Measurements from ENCODE around the gene TMEM72.

DNA sequence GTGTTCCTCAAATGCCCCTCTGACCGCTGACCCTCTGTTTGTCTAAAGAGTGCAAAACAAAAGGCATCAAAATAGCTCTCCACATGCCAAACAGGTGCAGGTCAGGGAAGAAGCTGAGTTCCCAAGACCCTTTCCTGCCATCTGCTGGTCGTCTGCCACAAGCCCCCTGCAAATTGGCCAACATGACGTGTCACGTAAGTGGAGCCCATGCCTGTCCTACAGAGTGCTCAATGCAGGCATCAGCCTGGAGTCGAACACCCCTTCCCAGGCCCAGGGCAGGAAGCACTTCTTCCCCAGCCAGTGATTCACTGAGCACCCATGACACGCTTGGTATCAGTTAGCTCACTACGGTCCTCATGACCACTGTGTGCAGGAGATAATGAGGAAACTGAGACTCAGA is 14.1 kb downstream of the TMEM72 start:
- TF ChIP-seq POLR2A (IDR thresholded peaks at IDR 0.05; ENCODE audit: low read depth, low read length): no peak
- TF ChIP-seq POLR2AphosphoS5 (IDR thresholded peaks at IDR 0.05; ENCODE audit: low read depth, low read length): no peak
- no peak for TF ChIP-seq TAF1 (IDR thresholded peaks at IDR 0.05; ENCODE audit: low read depth, low read length)
- no peak for TF ChIP-seq SPI1 (IDR thresholded peaks at IDR 0.05; ENCODE audit: low read depth, low read length)
- TF ChIP-seq PAX5 (IDR thresholded peaks at IDR 0.05; ENCODE audit: insufficient read depth, low read length, severe bottlenecking): no peak
- TF ChIP-seq POU2F2 (IDR thresholded peaks at IDR 0.05; ENCODE audit: low read depth, low read length): no peak

Data from GM12891 (cell line).